ENCODE measurements around the gene PATZ1.

The PATZ1 gene

DNA sequence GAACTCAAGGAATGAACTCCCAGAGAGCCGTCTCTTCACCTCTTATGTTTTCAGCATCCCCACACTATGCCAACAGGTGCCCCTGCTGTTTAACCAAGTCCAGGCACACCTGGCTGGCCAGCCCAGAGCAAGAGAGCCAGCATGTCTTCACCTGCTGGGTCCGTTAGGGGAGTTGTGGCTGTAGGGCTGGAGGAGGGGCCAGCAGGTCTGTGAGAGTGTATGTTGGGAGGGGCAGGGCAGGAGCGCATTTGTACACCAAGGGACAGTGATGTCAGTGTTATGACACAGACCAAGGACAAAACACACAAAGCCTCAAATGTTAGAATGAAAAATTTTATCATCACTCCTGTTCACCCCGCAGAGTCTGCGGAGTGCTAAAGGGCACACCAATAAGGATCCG, 5.8 kb downstream of the PATZ1 start (continued):
- TF ChIP-seq, protein P1, sequence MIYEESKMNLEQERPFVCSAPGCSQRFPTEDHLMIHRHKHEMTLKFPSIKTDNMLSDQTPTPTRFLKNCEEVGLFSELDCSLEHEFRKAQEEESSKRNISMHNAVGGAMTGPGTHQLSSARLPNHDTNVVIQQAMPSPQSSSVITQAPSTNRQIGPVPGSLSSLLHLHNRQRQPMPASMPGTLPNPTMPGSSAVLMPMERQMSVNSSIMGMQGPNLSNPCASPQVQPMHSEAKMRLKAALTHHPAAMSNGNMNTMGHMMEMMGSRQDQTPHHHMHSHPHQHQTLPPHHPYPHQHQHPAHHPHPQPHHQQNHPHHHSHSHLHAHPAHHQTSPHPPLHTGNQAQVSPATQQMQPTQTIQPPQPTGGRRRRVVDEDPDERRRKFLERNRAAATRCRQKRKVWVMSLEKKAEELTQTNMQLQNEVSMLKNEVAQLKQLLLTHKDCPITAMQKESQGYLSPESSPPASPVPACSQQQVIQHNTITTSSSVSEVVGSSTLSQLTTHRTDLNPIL (CRISPR knock-in tag; IDR thresholded peaks at IDR 0.05; ENCODE audit: low read depth): no peak

- TF ChIP-seq TCF4 (CRISPR knock-in tag; IDR thresholded peaks at IDR 0.05; ENCODE audit: borderline replicate concordance): no peak
- TF ChIP-seq ZNF8 (CRISPR knock-in tag; IDR thresholded peaks at IDR 0.05): no peak
- TF ChIP-seq ESRRG (CRISPR knock-in tag; IDR thresholded peaks at IDR 0.05): no peak
- TF ChIP-seq, protein P2, sequence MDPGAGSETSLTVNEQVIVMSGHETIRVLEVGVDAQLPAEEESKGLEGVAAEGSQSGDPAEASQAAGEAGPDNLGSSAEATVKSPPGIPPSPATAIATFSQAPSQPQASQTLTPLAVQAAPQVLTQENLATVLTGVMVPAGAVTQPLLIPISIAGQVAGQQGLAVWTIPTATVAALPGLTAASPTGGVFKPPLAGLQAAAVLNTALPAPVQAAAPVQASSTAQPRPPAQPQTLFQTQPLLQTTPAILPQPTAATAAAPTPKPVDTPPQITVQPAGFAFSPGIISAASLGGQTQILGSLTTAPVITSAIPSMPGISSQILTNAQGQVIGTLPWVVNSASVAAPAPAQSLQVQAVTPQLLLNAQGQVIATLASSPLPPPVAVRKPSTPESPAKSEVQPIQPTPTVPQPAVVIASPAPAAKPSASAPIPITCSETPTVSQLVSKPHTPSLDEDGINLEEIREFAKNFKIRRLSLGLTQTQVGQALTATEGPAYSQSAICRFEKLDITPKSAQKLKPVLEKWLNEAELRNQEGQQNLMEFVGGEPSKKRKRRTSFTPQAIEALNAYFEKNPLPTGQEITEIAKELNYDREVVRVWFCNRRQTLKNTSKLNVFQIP (CRISPR knock-in tag; IDR thresholded peaks at IDR 0.05; ENCODE audit: borderline replicate concordance, low read depth): no peak
- TF ChIP-seq ZC3H10 (CRISPR knock-in tag; IDR thresholded peaks at IDR 0.05): no peak
- no peak for TF ChIP-seq TOX (CRISPR knock-in tag; IDR thresholded peaks at IDR 0.05; ENCODE audit: borderline replicate concordance)
- TF ChIP-seq, protein P3, sequence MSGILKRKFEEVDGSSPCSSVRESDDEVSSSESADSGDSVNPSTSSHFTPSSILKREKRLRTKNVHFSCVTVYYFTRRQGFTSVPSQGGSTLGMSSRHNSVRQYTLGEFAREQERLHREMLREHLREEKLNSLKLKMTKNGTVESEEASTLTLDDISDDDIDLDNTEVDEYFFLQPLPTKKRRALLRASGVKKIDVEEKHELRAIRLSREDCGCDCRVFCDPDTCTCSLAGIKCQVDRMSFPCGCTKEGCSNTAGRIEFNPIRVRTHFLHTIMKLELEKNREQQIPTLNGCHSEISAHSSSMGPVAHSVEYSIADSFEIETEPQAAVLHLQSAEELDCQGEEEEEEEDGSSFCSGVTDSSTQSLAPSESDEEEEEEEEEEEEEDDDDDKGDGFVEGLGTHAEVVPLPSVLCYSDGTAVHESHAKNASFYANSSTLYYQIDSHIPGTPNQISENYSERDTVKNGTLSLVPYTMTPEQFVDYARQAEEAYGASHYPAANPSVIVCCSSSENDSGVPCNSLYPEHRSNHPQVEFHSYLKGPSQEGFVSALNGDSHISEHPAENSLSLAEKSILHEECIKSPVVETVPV (CRISPR knock-in tag; IDR thresholded peaks at IDR 0.05): no peak
- no peak for TF ChIP-seq ISL1 (CRISPR knock-in tag; IDR thresholded peaks at IDR 0.05)
- TF ChIP-seq ZNF565 (CRISPR knock-in tag; conservative IDR thresholded peaks at IDR 0.05; ENCODE audit: low read depth): no peak
- TF ChIP-seq BACH2 (CRISPR knock-in tag; IDR thresholded peaks at IDR 0.05; ENCODE audit: borderline replicate concordance): no peak
- TF ChIP-seq ZFP3 (CRISPR knock-in tag; IDR thresholded peaks at IDR 0.05): no peak
- TF ChIP-seq RARB (CRISPR knock-in tag; IDR thresholded peaks at IDR 0.05): no peak
- no peak for TF ChIP-seq PPARA (CRISPR knock-in tag; IDR thresholded peaks at IDR 0.05; ENCODE audit: borderline replicate concordance)
- TF ChIP-seq, protein P1 (CRISPR knock-in tag; IDR thresholded peaks at IDR 0.05; ENCODE audit: low read depth): no peak
- no peak for ATAC-seq
Measured at GRCh38 chr22:31339148-31339832, 6.9 kb downstream of the PATZ1 start.

DNA sequence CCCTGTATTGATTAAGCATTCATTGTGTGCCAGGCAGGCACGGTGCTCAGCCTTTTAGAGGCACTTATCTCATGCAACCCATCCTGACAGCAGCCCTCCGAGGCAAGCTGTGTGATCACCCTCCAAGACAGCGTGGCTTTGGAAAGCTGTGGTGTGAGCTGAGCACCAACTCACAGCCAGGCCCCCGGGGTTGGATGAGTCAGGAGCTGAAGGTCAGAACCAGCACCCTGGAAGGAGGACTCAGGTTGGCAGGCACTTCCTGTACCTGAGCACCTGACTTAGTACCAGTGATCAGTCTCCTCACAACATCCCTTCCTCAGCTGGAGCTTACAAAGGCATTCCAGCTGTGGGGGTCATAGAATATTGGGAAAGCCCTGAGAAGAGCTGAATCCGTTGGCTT, 9.0 kb downstream of the PATZ1 start:
- no peak for ATAC-seq
- TF ChIP-seq SNAI2 (CRISPR knock-in tag; IDR thresholded peaks at IDR 0.05) (no peak), GLIS3 (CRISPR knock-in tag; IDR thresholded peaks at IDR 0.05) (no peak), TCF4 (CRISPR knock-in tag; IDR thresholded peaks at IDR 0.05; ENCODE audit: borderline replicate concordance) (no peak)
- TF ChIP-seq, protein P1 (CRISPR knock-in tag; IDR thresholded peaks at IDR 0.05; ENCODE audit: low read depth): no peak

- no peak for ATAC-seq
- TF ChIP-seq ARNTL (CRISPR knock-in tag; IDR thresholded peaks at IDR 0.05; ENCODE audit: borderline replicate concordance, low read depth) (no peak), RARB (CRISPR knock-in tag; IDR thresholded peaks at IDR 0.05) (no peak), SNAI2 (CRISPR knock-in tag; IDR thresholded peaks at IDR 0.05) (no peak), ZC3H10 (CRISPR knock-in tag; IDR thresholded peaks at IDR 0.05) (no peak), TOX (CRISPR knock-in tag; IDR thresholded peaks at IDR 0.05; ENCODE audit: borderline replicate concordance) (no peak), OSR1 (CRISPR knock-in tag; IDR thresholded peaks at IDR 0.05) (no peak), BACH2 (CRISPR knock-in tag; IDR thresholded peaks at IDR 0.05; ENCODE audit: borderline replicate concordance) (no peak), ZNF565 (CRISPR knock-in tag; conservative IDR thresholded peaks at IDR 0.05; ENCODE audit: low read depth) (no peak), ESRRG (CRISPR knock-in tag; IDR thresholded peaks at IDR 0.05) (no peak), TSHZ2 (CRISPR knock-in tag; IDR thresholded peaks at IDR 0.05) (no peak), ZNF8 (CRISPR knock-in tag; IDR thresholded peaks at IDR 0.05) (no peak)
- TF ChIP-seq, protein P1 (CRISPR knock-in tag; IDR thresholded peaks at IDR 0.05; ENCODE audit: low read depth): no peak
- TF ChIP-seq, protein P2 (CRISPR knock-in tag; IDR thresholded peaks at IDR 0.05; ENCODE audit: borderline replicate concordance, low read depth): no peak
Measured at GRCh38 chr22:31334329-31334728, 11.8 kb downstream of the PATZ1 start.
